Esophagus muscularis mucosa (tissue), 4 donors: ENCODE results near the gene PTPRK.

Source experiments
- EP300 ChIP-seq: sonication (generic); formaldehyde crosslinking; IDR thresholded peaks from one replicate; pipeline ENCODE4 v1.6.1; 2017; ENCODE audit warnings: antibody characterized with exemption
- POLR2A ChIP-seq: fragments of 450-650 bp; IDR thresholded peaks from one replicate; pipeline ENCODE4 v1.6.1; 2017; ENCODE audit warnings: antibody characterized with exemption, moderate library complexity, mild to moderate bottlenecking, low read depth
- POLR2AphosphoS5 ChIP-seq, 2 donors: sonication (generic); formaldehyde crosslinking; IDR thresholded peaks; one replicate each; pipeline ENCODE4 v1.6.1; 2017; ENCODE audit warnings: antibody characterized with exemption in 2 of 2
- TF ChIP-seq, protein P1 (sequence below), 3 experiments: fragments of 200-600 bp in 2 of 3; fragments of 450-650 bp in 1 of 3; sonication (generic) in 2 of 3; IDR thresholded peaks; one replicate each; pipeline ENCODE4 v1.5.1; 2017 to 2019; ENCODE audit warnings: antibody characterized with exemption in 3 of 3, mild to moderate bottlenecking in 2 of 3, moderate library complexity in 1 of 3

- TF ChIP-seq POLR2AphosphoS5 (IDR thresholded peaks at IDR 0.05) (no peak), POLR2A (no peak), EP300 (no peak)
- TF ChIP-seq, protein P1, sequence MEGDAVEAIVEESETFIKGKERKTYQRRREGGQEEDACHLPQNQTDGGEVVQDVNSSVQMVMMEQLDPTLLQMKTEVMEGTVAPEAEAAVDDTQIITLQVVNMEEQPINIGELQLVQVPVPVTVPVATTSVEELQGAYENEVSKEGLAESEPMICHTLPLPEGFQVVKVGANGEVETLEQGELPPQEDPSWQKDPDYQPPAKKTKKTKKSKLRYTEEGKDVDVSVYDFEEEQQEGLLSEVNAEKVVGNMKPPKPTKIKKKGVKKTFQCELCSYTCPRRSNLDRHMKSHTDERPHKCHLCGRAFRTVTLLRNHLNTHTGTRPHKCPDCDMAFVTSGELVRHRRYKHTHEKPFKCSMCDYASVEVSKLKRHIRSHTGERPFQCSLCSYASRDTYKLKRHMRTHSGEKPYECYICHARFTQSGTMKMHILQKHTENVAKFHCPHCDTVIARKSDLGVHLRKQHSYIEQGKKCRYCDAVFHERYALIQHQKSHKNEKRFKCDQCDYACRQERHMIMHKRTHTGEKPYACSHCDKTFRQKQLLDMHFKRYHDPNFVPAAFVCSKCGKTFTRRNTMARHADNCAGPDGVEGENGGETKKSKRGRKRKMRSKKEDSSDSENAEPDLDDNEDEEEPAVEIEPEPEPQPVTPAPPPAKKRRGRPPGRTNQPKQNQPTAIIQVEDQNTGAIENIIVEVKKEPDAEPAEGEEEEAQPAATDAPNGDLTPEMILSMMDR (IDR thresholded peaks at IDR 0.05) = no peak
These were observed 201.2 kb downstream of the PTPRK start for GRCh38 chr6:128319157-128319556.
